Measurements from ENCODE around the gene UBE2E2.

- TF ChIP-seq TAF1 (IDR thresholded peaks at IDR 0.05; ENCODE audit: borderline replicate concordance, insufficient read depth, low read length), result no peak
- TF ChIP-seq POLR2AphosphoS5 (IDR thresholded peaks at IDR 0.05; ENCODE audit: low read depth, low read length), result no peak
Observed at GRCh38 chr3:23254835-23255234, 51.7 kb downstream of the UBE2E2 start.
